ENCODE measurements around the gene AGBL1. TPM values are rescaled to one million over a fixed set of nuclear protein-coding genes. Genes with fewer than 3 reads are reported as not detected.

AGBL1 gene
- total RNA-seq, 1 donor from 2014 or later, result 0.07 TPM

DNA sequence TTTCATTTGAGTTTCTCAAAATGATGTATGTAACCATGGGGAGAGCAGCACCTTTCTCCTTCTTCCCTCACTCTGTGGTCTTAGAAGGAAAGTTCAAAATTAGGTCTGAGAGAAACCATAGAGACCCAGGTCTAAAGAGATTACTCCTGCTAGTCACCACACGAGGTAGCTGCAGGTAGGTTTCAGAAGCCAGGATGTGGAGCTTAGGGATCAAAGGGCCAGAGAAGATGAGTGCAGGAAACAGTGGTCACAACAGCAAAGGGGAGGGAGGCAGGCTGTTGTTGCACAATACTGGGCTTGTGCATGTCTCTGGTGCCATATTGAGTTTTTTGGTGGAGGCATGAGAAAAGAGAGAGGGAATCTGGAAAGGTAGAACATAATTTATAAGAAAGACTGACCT, 583.6 kb downstream of the AGBL1 start:
- H3K4me3 Mint-ChIP-seq, result no peak overlapping the region
- peaks cover 14% of the 10 kb centered on the region for H3K27me3 Mint-ChIP-seq
- DNase-seq (ENCODE audit: extremely low spot score, unreplicated experiment), result no peak
- H3K4me1 Mint-ChIP-seq (ENCODE audit: unreplicated experiment), result no peaks in the 10 kb centered on the region
- TF ChIP-seq, protein P1, sequence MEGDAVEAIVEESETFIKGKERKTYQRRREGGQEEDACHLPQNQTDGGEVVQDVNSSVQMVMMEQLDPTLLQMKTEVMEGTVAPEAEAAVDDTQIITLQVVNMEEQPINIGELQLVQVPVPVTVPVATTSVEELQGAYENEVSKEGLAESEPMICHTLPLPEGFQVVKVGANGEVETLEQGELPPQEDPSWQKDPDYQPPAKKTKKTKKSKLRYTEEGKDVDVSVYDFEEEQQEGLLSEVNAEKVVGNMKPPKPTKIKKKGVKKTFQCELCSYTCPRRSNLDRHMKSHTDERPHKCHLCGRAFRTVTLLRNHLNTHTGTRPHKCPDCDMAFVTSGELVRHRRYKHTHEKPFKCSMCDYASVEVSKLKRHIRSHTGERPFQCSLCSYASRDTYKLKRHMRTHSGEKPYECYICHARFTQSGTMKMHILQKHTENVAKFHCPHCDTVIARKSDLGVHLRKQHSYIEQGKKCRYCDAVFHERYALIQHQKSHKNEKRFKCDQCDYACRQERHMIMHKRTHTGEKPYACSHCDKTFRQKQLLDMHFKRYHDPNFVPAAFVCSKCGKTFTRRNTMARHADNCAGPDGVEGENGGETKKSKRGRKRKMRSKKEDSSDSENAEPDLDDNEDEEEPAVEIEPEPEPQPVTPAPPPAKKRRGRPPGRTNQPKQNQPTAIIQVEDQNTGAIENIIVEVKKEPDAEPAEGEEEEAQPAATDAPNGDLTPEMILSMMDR (conservative IDR thresholded peaks at IDR 0.05), result no peak
- no peaks in the 10 kb centered on the region for H3K36me3 Mint-ChIP-seq
- H3K27ac Mint-ChIP-seq, result no peak overlapping the region
- peaks cover 5% of the 10 kb centered on the region for H3K9me3 Mint-ChIP-seq

DNA sequence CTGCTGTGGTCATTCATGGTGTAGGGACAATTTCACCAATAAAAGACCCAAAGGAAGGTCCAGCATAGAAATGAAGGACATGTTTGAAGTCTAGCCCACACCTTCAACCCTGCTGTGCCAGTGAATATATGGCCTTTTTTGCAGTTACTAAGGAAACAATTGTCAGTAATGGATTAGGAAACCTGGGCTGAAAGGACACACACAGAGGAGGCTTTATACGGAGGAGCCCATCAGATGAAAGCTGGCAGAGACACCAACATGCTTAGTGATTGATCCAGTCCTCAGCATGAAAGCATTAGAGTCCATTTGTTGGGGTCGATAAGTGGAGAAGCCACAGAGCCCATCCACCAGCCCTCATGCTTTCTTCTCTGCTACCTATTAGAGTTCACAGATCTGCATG, 584.3 kb downstream of the AGBL1 start:
- TF ChIP-seq, protein P1 (conservative IDR thresholded peaks at IDR 0.05), result no peak
- no peak overlapping the region for H3K27ac Mint-ChIP-seq
- no peak for DNase-seq (ENCODE audit: extremely low spot score, unreplicated experiment)
- H3K4me3 Mint-ChIP-seq, result no peak overlapping the region
- peaks cover 14% of the 10 kb centered on the region for H3K27me3 Mint-ChIP-seq
- peaks cover 5% of the 10 kb centered on the region for H3K9me3 Mint-ChIP-seq
- no peaks in the 10 kb centered on the region for H3K36me3 Mint-ChIP-seq
- no peaks in the 10 kb centered on the region for H3K4me1 Mint-ChIP-seq (ENCODE audit: unreplicated experiment)

DNA sequence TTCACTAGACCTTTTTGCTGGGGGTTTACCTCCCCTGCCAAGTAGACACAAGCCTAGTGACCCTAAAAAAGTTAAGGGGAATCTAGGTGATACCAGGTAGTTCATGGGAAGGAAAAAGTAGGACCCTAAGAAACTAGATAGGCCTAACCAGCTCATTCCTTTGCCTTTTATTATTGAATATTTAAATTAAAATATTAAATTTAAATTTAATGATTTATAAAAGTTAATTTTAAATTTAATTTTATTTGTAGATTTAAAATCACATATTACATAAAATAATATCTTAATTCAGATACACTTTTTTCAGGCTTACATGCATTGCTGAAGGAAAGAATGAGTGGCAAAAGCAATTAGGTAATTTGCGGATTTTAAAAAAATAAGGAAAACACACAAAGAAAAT, 584.9 kb downstream of the AGBL1 start:
- Mint-ChIP-seq H3K27me3 (peaks cover 14% of the 10 kb centered on the region), H3K27ac (no peak overlapping the region), H3K4me3 (no peak overlapping the region), H3K36me3 (no peaks in the 10 kb centered on the region), H3K9me3 (peaks cover 5% of the 10 kb centered on the region), H3K4me1 (ENCODE audit: unreplicated experiment) (no peaks in the 10 kb centered on the region)
- DNase-seq (ENCODE audit: extremely low spot score, unreplicated experiment), result no peak
- TF ChIP-seq, protein P1 (conservative IDR thresholded peaks at IDR 0.05), result no peak

DNA sequence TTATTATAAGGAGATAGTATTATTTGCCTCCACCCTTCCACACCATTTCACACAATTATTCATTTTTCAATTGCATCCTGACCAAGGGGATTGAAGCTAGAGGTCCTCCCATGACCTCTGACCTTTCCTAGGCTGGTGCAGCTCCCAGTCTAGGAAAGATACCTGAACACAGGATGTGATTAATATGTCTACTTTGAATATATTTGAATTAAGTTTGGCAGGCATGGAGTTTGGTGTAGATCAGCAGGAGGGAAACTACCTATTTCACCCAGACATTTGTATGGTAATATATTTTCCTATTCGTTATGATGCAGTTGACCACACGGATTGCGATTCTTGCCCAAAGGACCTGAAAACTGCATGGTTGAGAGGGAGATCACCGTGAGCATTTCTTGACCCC, 596.3 kb downstream of the AGBL1 start:
- H3K36me3 Mint-ChIP-seq, result no peaks in the 10 kb centered on the region
- H3K4me3 Mint-ChIP-seq, result no peak overlapping the region
- peaks cover 5% of the 10 kb centered on the region for H3K4me1 Mint-ChIP-seq (ENCODE audit: unreplicated experiment)
- no peaks in the 10 kb centered on the region for H3K9me3 Mint-ChIP-seq
- H3K27me3 Mint-ChIP-seq, result no peaks in the 10 kb centered on the region
- no peak for DNase-seq (ENCODE audit: extremely low spot score, unreplicated experiment)
- no peak overlapping the region for H3K27ac Mint-ChIP-seq
- TF ChIP-seq, protein P1 (conservative IDR thresholded peaks at IDR 0.05), result no peak

DNA sequence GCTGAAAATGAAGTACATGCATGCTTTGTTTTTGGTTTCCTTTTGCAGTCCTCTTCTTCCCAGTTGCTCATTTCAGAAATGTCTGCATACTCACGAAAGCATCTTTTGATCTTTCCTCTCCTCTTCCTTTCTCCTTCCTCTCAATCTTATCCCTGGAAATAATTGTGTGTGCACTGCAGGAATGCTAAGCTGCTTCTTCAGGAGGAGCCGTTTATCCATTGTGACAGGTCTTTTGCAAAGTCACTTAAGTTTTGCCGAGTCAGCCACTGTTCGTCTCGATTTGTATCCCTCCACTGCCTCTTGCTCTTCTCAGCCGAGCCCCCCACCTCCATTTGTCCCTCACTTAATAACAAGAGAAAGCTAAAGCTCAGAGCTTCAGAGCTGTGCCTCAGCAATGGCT, 597.6 kb downstream of the AGBL1 start:
- TF ChIP-seq, protein P1 (conservative IDR thresholded peaks at IDR 0.05), result no peak
- no peaks in the 10 kb centered on the region for H3K27me3 Mint-ChIP-seq
- H3K4me1 Mint-ChIP-seq (ENCODE audit: unreplicated experiment), result peaks cover 5% of the 10 kb centered on the region
- no peaks in the 10 kb centered on the region for H3K36me3 Mint-ChIP-seq
- peak overlapping the region; percentile 1 for H3K4me3 Mint-ChIP-seq
- DNase-seq (ENCODE audit: extremely low spot score, unreplicated experiment), result no peak
- no peak overlapping the region for H3K27ac Mint-ChIP-seq
- no peaks in the 10 kb centered on the region for H3K9me3 Mint-ChIP-seq

DNA sequence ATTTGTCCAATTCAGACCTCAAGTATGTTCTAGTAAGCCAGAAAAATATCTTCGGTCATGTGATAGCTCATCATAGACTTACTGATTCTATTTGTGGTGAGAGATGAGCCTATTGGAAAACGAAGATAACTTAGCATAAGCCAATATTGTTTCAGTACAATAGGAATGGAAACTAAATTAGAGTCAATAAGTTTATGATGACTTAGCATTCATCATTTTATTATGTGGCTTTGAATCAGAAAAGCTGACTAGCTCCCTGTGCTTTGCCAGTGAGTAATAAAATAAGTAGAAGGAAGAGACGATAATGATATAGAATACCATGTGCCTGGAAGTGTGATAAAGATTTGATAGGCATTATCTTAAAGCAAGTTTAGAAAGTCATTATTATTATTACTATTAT, 605.6 kb downstream of the AGBL1 start:
- TF ChIP-seq, protein P1 (conservative IDR thresholded peaks at IDR 0.05), result no peak
- H3K27me3 Mint-ChIP-seq, result peaks cover 7% of the 10 kb centered on the region
- no peak overlapping the region for H3K4me3 Mint-ChIP-seq
- H3K27ac Mint-ChIP-seq, result no peak overlapping the region
- H3K9me3 Mint-ChIP-seq, result no peaks in the 10 kb centered on the region
- DNase-seq (ENCODE audit: extremely low spot score, unreplicated experiment), result no peak
- no peaks in the 10 kb centered on the region for H3K4me1 Mint-ChIP-seq (ENCODE audit: unreplicated experiment)
- no peaks in the 10 kb centered on the region for H3K36me3 Mint-ChIP-seq

Data from type B pancreatic cell (in vitro differentiated cells).